Breast epithelium (tissue), 3 donors: ENCODE data around the gene BHLHA9.

Source experiments
- CTCF ChIP-seq, 3 donors: fragments of 450-650 bp; IDR thresholded peaks; one replicate each; pipeline ENCODE4 v1.5.1; 2016 to 2017; ENCODE audit warnings: antibody characterized with exemption in 3 of 3, mild to moderate bottlenecking in 3 of 3, moderate library complexity in 3 of 3
- POLR2A ChIP-seq: fragments of 450-650 bp; IDR thresholded peaks from one replicate; pipeline ENCODE4 v1.6.1; 2016; ENCODE audit warnings: antibody characterized with exemption, mild to moderate bottlenecking, moderate library complexity

GRCh38 chr17:1290676-1291075 lies 20.4 kb downstream of the BHLHA9 start:
- TF ChIP-seq CTCF (IDR thresholded peaks at IDR 0.05) (no peak), POLR2A (no peak)
